NT2/D1 (cell line): ENCODE results near the gene ATG12.

Experiments
- DNase-seq: peaks from one replicate; pipeline ENCODE4 v3.0.0-alpha.2; 2011; ENCODE audit warnings: low read depth, low spot score
- H3K27me3 ChIP-seq: 2 replicates; pipeline ENCODE4 v1.6.0; 2011; ENCODE audit warnings: mild to moderate bottlenecking; ENCODE audit not compliant: insufficient read length, insufficient read depth
- H3K36me3 ChIP-seq: 2 replicates; pipeline ENCODE4 v1.6.1; 2011; ENCODE audit warnings: mild to moderate bottlenecking, low read length, mixed read lengths; ENCODE audit not compliant: insufficient read depth, insufficient read length
- H3K4me1 ChIP-seq: 2 replicates; pipeline ENCODE4 v1.5.1; 2011; ENCODE audit not compliant: insufficient read depth, insufficient read length
- H3K4me3 ChIP-seq: 2 replicates; pipeline ENCODE4 v1.5.1; 2011; ENCODE audit warnings: low read depth; ENCODE audit not compliant: insufficient read length
- H3K9ac ChIP-seq: 2 replicates; pipeline ENCODE4 v1.6.0; 2011; ENCODE audit warnings: low read depth; ENCODE audit not compliant: insufficient read length
- H3K9me3 ChIP-seq: 2 replicates; pipeline ENCODE4 v1.5.1; 2011; ENCODE audit warnings: mild to moderate bottlenecking, low read length; ENCODE audit not compliant: insufficient read depth
- SUZ12 ChIP-seq: IDR thresholded peaks from 2 replicates; pipeline ENCODE4 v1.6.1; 2011; ENCODE audit not compliant: insufficient read length, insufficient read depth; ENCODE audit errors: extremely low read depth
- YY1 ChIP-seq: IDR thresholded peaks from 2 replicates; pipeline ENCODE4 v1.6.1; 2011; ENCODE audit not compliant: insufficient read length, insufficient read depth
- ZNF274 ChIP-seq: IDR thresholded peaks from 2 replicates; pipeline ENCODE4 v1.6.1; 2011; ENCODE audit warnings: mild to moderate bottlenecking, low read depth, low read length

Gene ATG12

DNA sequence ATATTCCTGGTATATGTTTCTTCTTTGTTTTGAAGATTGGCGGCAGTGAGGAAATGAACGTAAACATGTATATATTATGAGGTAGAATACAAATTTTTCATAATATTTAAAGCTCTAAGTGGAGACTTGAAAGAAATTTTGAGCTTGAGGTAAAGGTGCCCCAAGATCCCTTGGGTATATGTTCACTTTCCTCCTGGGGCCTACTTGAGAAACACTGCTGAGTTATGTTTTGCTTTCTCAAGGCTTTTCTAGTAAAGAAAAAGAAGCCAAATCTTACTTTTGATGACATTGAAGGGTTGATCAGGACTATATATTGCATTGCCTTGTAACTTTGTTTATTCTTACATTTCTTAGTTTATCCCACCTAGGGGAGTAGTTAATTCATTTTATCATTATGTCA lies 31.1 kb upstream of the ATG12 start:
- no peak for DNase-seq
- H3K4me1 ChIP-seq = no peaks in the 10 kb centered on the region
- no peak overlapping the region for H3K4me3 ChIP-seq
- H3K9ac ChIP-seq = no peak overlapping the region
- H3K36me3 ChIP-seq = peaks cover 8% of the 10 kb centered on the region
- TF ChIP-seq ZNF274 (no peak), SUZ12 (no peak), YY1 (no peak)
- H3K27me3 ChIP-seq = no peaks in the 10 kb centered on the region
- H3K9me3 ChIP-seq = no peaks in the 10 kb centered on the region

- no peaks in the 10 kb centered on the region for H3K4me1 ChIP-seq
- no peaks in the 10 kb centered on the region for H3K27me3 ChIP-seq
- peaks cover 8% of the 10 kb centered on the region for H3K36me3 ChIP-seq
- no peak overlapping the region for H3K4me3 ChIP-seq
- no peak overlapping the region for H3K9ac ChIP-seq
- no peaks in the 10 kb centered on the region for H3K9me3 ChIP-seq
- TF ChIP-seq YY1 (no peak), ZNF274 (no peak), SUZ12 (no peak)
- DNase-seq = no peak
Measured at GRCh38 chr5:115869256-115869795, 28.0 kb upstream of the ATG12 start.

DNA sequence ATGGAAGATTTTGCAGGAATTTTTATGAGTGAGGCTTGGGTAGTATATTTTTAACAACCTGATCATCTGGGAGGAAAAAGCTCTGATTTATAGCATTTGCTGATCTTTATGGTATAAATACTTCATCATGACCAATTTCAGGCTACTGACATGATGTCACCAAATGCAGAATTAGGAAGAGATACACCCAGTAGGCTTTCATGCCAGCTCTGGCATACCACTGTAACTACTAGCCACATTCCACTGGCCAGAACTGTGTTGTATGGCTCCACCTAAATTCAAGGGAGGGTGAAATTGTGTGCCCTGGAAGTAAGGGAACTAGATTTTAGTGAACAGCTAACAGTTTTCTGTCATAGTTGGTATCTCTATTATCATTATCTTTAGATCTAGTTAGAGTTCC lies 18.0 kb upstream of the ATG12 start:
- Histone ChIP-seq H3K27me3 (no peaks in the 10 kb centered on the region), H3K4me3 (no peak overlapping the region), H3K9ac (no peak overlapping the region), H3K9me3 (no peaks in the 10 kb centered on the region), H3K4me1 (no peaks in the 10 kb centered on the region), H3K36me3 (no peaks in the 10 kb centered on the region)
- DNase-seq = no peak
- no peak for TF ChIP-seq YY1
- TF ChIP-seq SUZ12 = no peak
- no peak for TF ChIP-seq ZNF274

- Histone ChIP-seq H3K4me3 (no peak overlapping the region), H3K9me3 (0 out of 2 replicates have a peak, but pooled peaks cover 6% of the 10 kb centered on the region), H3K4me1 (no peaks in the 10 kb centered on the region), H3K27me3 (no peaks in the 10 kb centered on the region), H3K9ac (no peak overlapping the region), H3K36me3 (no peaks in the 10 kb centered on the region)
- DNase-seq = no peak
- no peak for TF ChIP-seq SUZ12
- TF ChIP-seq ZNF274 = no peak
- no peak for TF ChIP-seq YY1
Measured at GRCh38 chr5:115858396-115858795, 17.0 kb upstream of the ATG12 start.

DNA sequence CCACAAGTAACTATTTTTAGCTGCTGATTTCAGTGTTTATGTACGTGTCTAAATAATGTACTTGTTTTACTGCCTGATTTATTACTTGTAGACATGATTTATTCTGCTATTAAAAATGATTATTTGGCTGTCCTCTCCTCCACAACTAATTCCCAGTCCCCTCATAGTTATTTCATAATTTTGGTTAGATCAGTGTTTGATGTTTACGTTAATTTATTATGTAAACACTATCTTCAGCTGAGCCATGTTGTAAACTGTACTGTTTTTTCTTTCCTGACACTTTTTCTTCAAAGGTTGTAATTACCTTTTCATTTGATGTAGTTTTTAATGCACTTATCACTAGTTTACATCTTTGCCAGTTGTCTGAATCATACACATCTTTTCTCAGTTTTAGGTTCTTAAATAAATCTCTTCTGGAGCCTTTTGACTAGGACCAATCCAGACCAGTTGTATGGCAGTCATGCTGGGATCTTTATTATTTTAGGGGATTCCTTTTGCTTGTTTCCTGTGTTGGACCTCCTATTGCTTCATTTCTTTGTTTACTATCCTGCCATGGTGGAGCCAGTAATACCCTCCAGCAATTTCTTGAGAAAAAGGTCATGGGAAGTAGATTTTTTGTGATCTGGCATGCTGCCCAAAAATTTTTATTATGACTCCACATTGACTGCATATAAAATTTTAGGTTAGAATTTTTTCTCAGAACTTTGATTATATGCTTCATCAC lies 16.4 kb upstream of the ATG12 start:
- Histone ChIP-seq H3K4me1 (no peaks in the 10 kb centered on the region), H3K9me3 (0 out of 2 replicates have a peak, but pooled peaks cover 9% of the 10 kb centered on the region), H3K9ac (no peak overlapping the region), H3K36me3 (no peaks in the 10 kb centered on the region), H3K27me3 (no peaks in the 10 kb centered on the region), H3K4me3 (no peak overlapping the region)
- no peak for DNase-seq
- TF ChIP-seq YY1 (no peak), SUZ12 (no peak), ZNF274 (no peak)

DNA sequence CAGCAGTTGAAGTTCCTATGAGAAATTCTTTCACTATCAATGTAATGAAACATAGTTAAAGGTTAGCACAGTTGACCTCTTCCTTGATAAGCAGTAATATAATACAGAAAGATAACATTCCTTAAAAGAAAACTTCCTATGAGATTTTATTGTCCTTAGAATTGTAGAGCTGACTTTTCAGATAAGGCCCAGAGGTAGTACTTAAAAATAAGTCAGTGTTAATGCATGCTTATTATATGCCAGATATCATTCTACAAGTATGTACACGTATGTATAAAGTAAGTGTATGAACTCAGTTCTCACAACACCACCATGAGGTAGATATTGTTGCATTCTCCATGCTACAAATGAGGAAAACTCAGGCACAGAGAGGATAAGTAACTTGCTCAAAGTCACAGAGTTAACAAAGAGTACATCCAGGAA lies 15.7 kb upstream of the ATG12 start:
- no peaks in the 10 kb centered on the region for H3K27me3 ChIP-seq
- no peak overlapping the region for H3K4me3 ChIP-seq
- DNase-seq = no peak
- no peaks in the 10 kb centered on the region for H3K4me1 ChIP-seq
- TF ChIP-seq ZNF274 = no peak
- TF ChIP-seq SUZ12 = no peak
- no peak for TF ChIP-seq YY1
- H3K36me3 ChIP-seq = no peaks in the 10 kb centered on the region
- H3K9ac ChIP-seq = no peak overlapping the region
- H3K9me3 ChIP-seq = 0 out of 2 replicates have a peak, but pooled peaks cover 9% of the 10 kb centered on the region

- no peaks in the 10 kb centered on the region for H3K27me3 ChIP-seq
- no peak overlapping the region for H3K4me3 ChIP-seq
- no peak for DNase-seq
- no peak for TF ChIP-seq SUZ12
- TF ChIP-seq YY1 = no peak
- no peak for TF ChIP-seq ZNF274
- H3K4me1 ChIP-seq = no peaks in the 10 kb centered on the region
- no peak overlapping the region for H3K9ac ChIP-seq
- 0 out of 2 replicates have a peak, but pooled peaks cover 9% of the 10 kb centered on the region for H3K9me3 ChIP-seq
- no peaks in the 10 kb centered on the region for H3K36me3 ChIP-seq
Measured at GRCh38 chr5:115855959-115856358, 14.6 kb upstream of the ATG12 start.
